Fibroblast of skin of scalp (primary cell): ENCODE data around the gene TCEAL1. TPM values are rescaled to one million over a fixed set of nuclear protein-coding genes. Genes with fewer than 3 reads are reported as not detected.
A peak's percentile ranks its signal among the peaks of the same experiment; 100 is the strongest.
"Not testable (repeated sequence)": the region's sequence is repeated elsewhere in the genome, so short reads cannot be mapped to it uniquely, and the experiment has no call there.

Experiments
- DNase-seq: peaks from one replicate; pipeline ENCODE4 v3.0.0-alpha.2; 2013
- polyA plus RNA-seq, 2 experiments: library from polyadenylated mRNA; unstranded; fragments of 120-200 nt; gene quantifications; one replicate each; pipeline ENCODE4 v1.2.1, GENCODE V29; 2013; ENCODE audit not compliant: insufficient read length in 2 of 2

TCEAL1 gene
- polyA plus RNA-seq (2013, experiment 1 of 2; ENCODE audit: insufficient read length): 11.7 TPM
- polyA plus RNA-seq (2013, experiment 2 of 2; ENCODE audit: insufficient read length): 13.4 TPM

- no peak for DNase-seq
Observed at GRCh38 chrX:103628386-103629317, at the start of gene TCEAL1. TCEAL1 (plus strand) TSS chrX:103628975; CDS start chrX:103629917, 942 bp downstream.

GRCh38 chrX:103584596-103584995, 44.2 kb upstream of the TCEAL1 start:
- DNase-seq: no peak

- no peak for DNase-seq
Observed at GRCh38 chrX:103585411-103586313, 43.1 kb upstream of the TCEAL1 start, which contains the start of gene TCEAL4. TCEAL4 (plus strand) TSS chrX:103585515; CDS start chrX:103586676, 1,161 bp downstream.

- DNase-seq: no peak
Observed at GRCh38 chrX:103586314-103586646, 42.5 kb upstream of the TCEAL1 start.

- DNase-seq: no peak
Observed at GRCh38 chrX:103586659-103587058, 42.1 kb upstream of the TCEAL1 start.

- not testable (repeated sequence) for DNase-seq
Observed at GRCh38 chrX:103592295-103592694, 36.5 kb upstream of the TCEAL1 start.

- not testable (repeated sequence) for DNase-seq
Observed at GRCh38 chrX:103595202-103595601, 33.6 kb upstream of the TCEAL1 start.

- peak; percentile 57 for DNase-seq
Observed at GRCh38 chrX:103607364-103608305, 21.1 kb upstream of the TCEAL1 start, which contains the start of gene TCEAL3. TCEAL3 (plus strand) TSS chrX:103607963; CDS start chrX:103609065, 1,102 bp downstream.

- DNase-seq: no peak
Observed at GRCh38 chrX:103608306-103608963, 20.3 kb upstream of the TCEAL1 start.

GRCh38 chrX:103610282-103610681, 18.5 kb upstream of the TCEAL1 start:
- no peak for DNase-seq

GRCh38 chrX:103613362-103613890, 15.3 kb upstream of the TCEAL1 start:
- DNase-seq: peak; percentile 20

- peak; percentile 50 for DNase-seq
Observed at GRCh38 chrX:103614999-103615398, 13.8 kb upstream of the TCEAL1 start.

- no peak for DNase-seq
Observed at GRCh38 chrX:103615781-103616371, 12.9 kb upstream of the TCEAL1 start.

GRCh38 chrX:103616676-103617186, 12.0 kb upstream of the TCEAL1 start:
- DNase-seq: no peak

GRCh38 chrX:103624111-103624510, 4.7 kb upstream of the TCEAL1 start:
- no peak for DNase-seq

- DNase-seq: no peak
Observed at GRCh38 chrX:103626855-103627254, 1.9 kb upstream of the TCEAL1 start.

GRCh38 chrX:103629318-103630170, 769 bp downstream of the TCEAL1 start:
- peak; percentile 78 for DNase-seq

GRCh38 chrX:103630171-103630511, 1.4 kb downstream of the TCEAL1 start:
- DNase-seq: no peak

GRCh38 chrX:103631145-103631544, 2.4 kb downstream of the TCEAL1 start:
- DNase-seq: no peak
